Ovary (tissue), 9 donors: ENCODE results near the gene FCN1. TPM values are rescaled to one million over a fixed set of nuclear protein-coding genes. Genes with fewer than 3 reads are reported as not detected.

Experiments used
- DNase-seq, 5 donors: peaks; one replicate each; pipeline ENCODE4 v3.0.0-alpha.2; 2019 to 2020
- H3K27ac ChIP-seq, 2 donors: fragments of 200-600 bp; one replicate each; pipeline versions ENCODE4 v1.5.1 to v1.8.0; 2019 to 2022
- H3K27me3 ChIP-seq: fragments of 200-600 bp; one replicate; pipeline ENCODE4 v1.8.0; 2022
- H3K36me3 ChIP-seq: fragments of 200-600 bp; sonication (generic); one replicate; pipeline ENCODE4 v1.5.1; 2019
- H3K4me1 ChIP-seq: one replicate; pipeline ENCODE4 v1.8.1; 2013; ENCODE audit warnings: mild to moderate bottlenecking, moderate library complexity; ENCODE audit not compliant: insufficient read depth
- H3K4me3 ChIP-seq: fragments of 200-600 bp; sonication (generic); one replicate; pipeline ENCODE4 v1.5.1; 2017
- H3K9me3 ChIP-seq, 2 donors: fragments of 200-600 bp in 1 of 2; sonication (generic) in 1 of 2; one replicate each; pipeline versions ENCODE4 v1.5.1 to v1.8.1; 2013 to 2019; ENCODE audit warnings: mild to moderate bottlenecking in 1 of 2, moderate library complexity in 1 of 2
- EP300 ChIP-seq: sonication (generic); formaldehyde crosslinking; IDR thresholded peaks from one replicate; pipeline ENCODE4 v1.6.1; 2017; ENCODE audit warnings: antibody characterized with exemption
- POLR2A ChIP-seq: fragments of 450-650 bp; IDR thresholded peaks from one replicate; pipeline ENCODE4 v1.6.1; 2017; ENCODE audit warnings: antibody characterized with exemption, mild to moderate bottlenecking, moderate library complexity
- WGBS, 3 donors: extraction: QIAGEN DNeasy Blood & Tissue Kit in 1 of 3; methylation state at CpG; one replicate each; pipeline versions ENCODE4 v1.1.5 to v1.1.7; 2013 to 2017; 5-methylcytosine and 5-hydroxymethylcytosine counted together
- intact Hi-C, 4 donors: fragments of 100-400 bp; cut with DNase I; formaldehyde crosslinking; loops; one replicate each; pipeline versions ENCODE4 v1.11.0 to v1.15.1; 2022 to 2023
- polyA plus RNA-seq, 2 donors: library from polyadenylated mRNA; stranded (reverse); fragments of 200-250 nt in 1 of 2; fragments of 350-450 nt in 1 of 2; fragmentation: Illumina TruSeq in 1 of 2; extraction: RNeasy Lipid Tissue Mini Kit (QIAGEN cat#74804) in 1 of 2; gene quantifications; one replicate each; pipeline ENCODE4 v1.2.3, GENCODE V29; 2013 to 2014
- total RNA-seq, 7 donors: library from RNA; depleted of rRNA in 2 of 7; stranded (reverse); fragments of >200 nt in 2 of 7; fragmentation: NEBNext Ultra II Directional in 3 of 7; extraction: Animal tissue kit (Norgen Biotek cat#: 25700) in 3 of 7; gene quantifications; one replicate each; pipeline versions ENCODE4 v1.1.0 to v1.2.4, GENCODE V29; 2016 to 2023
- TF ChIP-seq, protein P1 (sequence below), 3 donors: fragments of 450-650 bp in 2 of 3; fragments of 200-600 bp in 1 of 3; IDR thresholded peaks; one replicate each; pipeline versions ENCODE4 v1.5.1 to v1.8.0; 2016 to 2022; ENCODE audit warnings: antibody characterized with exemption in 3 of 3, mild to moderate bottlenecking in 1 of 3
- donor health status: DM: no; HTN: no; CAD: no; lungs with moderate emphysema.
- donor health status: DM: no; HTN: no; CAD: no.
- donor health status: Bipolar disorder and iron deficiency.
- donor health status: DM: yes; HTN: yes; CAD: no.
- donor health status: DM: no; HTN: no; CAD: no.
- donor health status: DM: yes; HTN: yes; CAD: no.

The FCN1 gene
- total and polyA plus RNA-seq, 9 donors: 0.43 to 5.0 (median 1.9) TPM; not detected in 2

GRCh38 chr9:134937164-134937555 is 19.4 kb upstream of the FCN1 start:
- Histone ChIP-seq H3K27me3 (no peaks in the 10 kb centered on the region), H3K27ac (no peak overlapping the region), H3K4me1 (peaks cover 8% of the 10 kb centered on the region), H3K36me3 (no peaks in the 10 kb centered on the region), H3K4me3 (no peak overlapping the region), H3K9me3 (no peaks in the 10 kb centered on the region)
- 76 to 87% (median 86%) methylated on average over 9 of the region's 9 CpGs for WGBS, 3 donors
- no peak for DNase-seq
- intact Hi-C loops: no loop called here
- TF ChIP-seq, protein P1, sequence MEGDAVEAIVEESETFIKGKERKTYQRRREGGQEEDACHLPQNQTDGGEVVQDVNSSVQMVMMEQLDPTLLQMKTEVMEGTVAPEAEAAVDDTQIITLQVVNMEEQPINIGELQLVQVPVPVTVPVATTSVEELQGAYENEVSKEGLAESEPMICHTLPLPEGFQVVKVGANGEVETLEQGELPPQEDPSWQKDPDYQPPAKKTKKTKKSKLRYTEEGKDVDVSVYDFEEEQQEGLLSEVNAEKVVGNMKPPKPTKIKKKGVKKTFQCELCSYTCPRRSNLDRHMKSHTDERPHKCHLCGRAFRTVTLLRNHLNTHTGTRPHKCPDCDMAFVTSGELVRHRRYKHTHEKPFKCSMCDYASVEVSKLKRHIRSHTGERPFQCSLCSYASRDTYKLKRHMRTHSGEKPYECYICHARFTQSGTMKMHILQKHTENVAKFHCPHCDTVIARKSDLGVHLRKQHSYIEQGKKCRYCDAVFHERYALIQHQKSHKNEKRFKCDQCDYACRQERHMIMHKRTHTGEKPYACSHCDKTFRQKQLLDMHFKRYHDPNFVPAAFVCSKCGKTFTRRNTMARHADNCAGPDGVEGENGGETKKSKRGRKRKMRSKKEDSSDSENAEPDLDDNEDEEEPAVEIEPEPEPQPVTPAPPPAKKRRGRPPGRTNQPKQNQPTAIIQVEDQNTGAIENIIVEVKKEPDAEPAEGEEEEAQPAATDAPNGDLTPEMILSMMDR (IDR thresholded peaks at IDR 0.05): no peak
- no peak for TF ChIP-seq EP300
- no peak for TF ChIP-seq POLR2A

GRCh38 chr9:134936346-134937163 is 18.8 kb upstream of the FCN1 start:
- Histone ChIP-seq H3K36me3 (no peaks in the 10 kb centered on the region), H3K9me3 (no peaks in the 10 kb centered on the region), H3K27me3 (no peaks in the 10 kb centered on the region), H3K4me3 (no peak overlapping the region), H3K4me1 (peaks cover 7% of the 10 kb centered on the region), H3K27ac (no peak overlapping the region)
- intact Hi-C loops: no loop called here
- no peak for TF ChIP-seq POLR2A
- TF ChIP-seq, protein P1 (IDR thresholded peaks at IDR 0.05): no peak
- no peak for TF ChIP-seq EP300
- no peak for DNase-seq
- 87 to 90% (median 88%) methylated on average over 13 of the region's 13 CpGs for WGBS, 3 donors

- H3K27me3 ChIP-seq: no peaks in the 10 kb centered on the region
- no peak overlapping the region for H3K27ac ChIP-seq
- no peak for DNase-seq
- H3K4me3 ChIP-seq: no peak overlapping the region
- no peak for TF ChIP-seq EP300
- no peak for TF ChIP-seq POLR2A
- TF ChIP-seq, protein P1 (IDR thresholded peaks at IDR 0.05): no peak
- intact Hi-C loops: no loop called here
- no peaks in the 10 kb centered on the region for H3K9me3 ChIP-seq
- 76 to 84% (median 81%) methylated on average over 27 of the region's 27 CpGs for WGBS, 3 donors
- no peaks in the 10 kb centered on the region for H3K36me3 ChIP-seq
- peaks cover 7% of the 10 kb centered on the region for H3K4me1 ChIP-seq
Measured at GRCh38 chr9:134935701-134936345, 18.1 kb upstream of the FCN1 start.

DNA sequence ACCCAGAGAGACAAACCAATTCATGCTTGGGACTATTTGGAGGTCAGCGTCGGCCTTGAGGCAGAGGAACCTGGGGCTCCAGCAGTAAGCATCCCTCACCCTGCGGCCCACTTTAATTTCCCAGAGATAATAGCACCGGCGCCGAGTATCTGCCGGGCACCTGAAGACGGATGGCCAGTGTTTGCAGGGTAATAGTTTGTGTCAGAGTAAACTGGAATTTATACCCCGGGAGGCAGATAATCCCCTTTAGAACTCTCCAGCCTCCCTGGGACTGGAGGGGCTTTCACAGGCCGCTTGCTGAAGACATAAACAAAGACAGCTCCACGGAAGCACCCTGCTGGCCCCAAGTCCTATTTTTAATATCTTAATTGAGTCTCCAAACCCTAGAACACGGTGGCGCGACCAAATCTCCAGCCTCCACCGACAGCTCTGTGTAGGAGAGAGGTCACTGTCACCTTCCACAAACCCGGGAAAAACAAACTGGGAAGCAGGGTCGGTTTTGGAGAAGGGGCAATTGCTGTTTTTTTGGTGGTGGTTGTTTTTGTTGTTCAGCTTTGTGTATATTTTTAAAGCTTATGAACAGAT is 17.4 kb upstream of the FCN1 start:
- intact Hi-C loops: no loop called here
- H3K27me3 ChIP-seq: no peaks in the 10 kb centered on the region
- WGBS, 3 donors: 54 to 62% (median 56%) methylated on average over 17 of the region's 17 CpGs
- no peak for DNase-seq
- H3K4me1 ChIP-seq: peaks cover 7% of the 10 kb centered on the region
- no peaks in the 10 kb centered on the region for H3K36me3 ChIP-seq
- H3K4me3 ChIP-seq: no peak overlapping the region
- no peaks in the 10 kb centered on the region for H3K9me3 ChIP-seq
- no peak for TF ChIP-seq EP300
- TF ChIP-seq, protein P1 (IDR thresholded peaks at IDR 0.05): no peak
- TF ChIP-seq POLR2A: no peak
- H3K27ac ChIP-seq: no peak overlapping the region
